GM21723 (cell line): ENCODE measurements around the gene ANKS1B.

Source experiments
- ATAC-seq: cut with Tn5 transposase; IDR thresholded peaks from one replicate; pipeline ENCODE4 v1.9.1; 2021; ENCODE audit warnings: mild to moderate bottlenecking, moderate library complexity; ENCODE audit not compliant: unreplicated experiment

Gene ANKS1B

GRCh38 chr12:98719515-98720504 is 1264.9 kb downstream of the ANKS1B start:
- ATAC-seq, result peak; percentile 71

- no peak for ATAC-seq
These were observed 1270.3 kb downstream of the ANKS1B start for GRCh38 chr12:98714426-98714825.

GRCh38 chr12:98709022-98709421 is 1275.7 kb downstream of the ANKS1B start:
- no peak for ATAC-seq

- ATAC-seq, result no peak
These were observed 1283.6 kb downstream of the ANKS1B start for GRCh38 chr12:98701166-98701565.

GRCh38 chr12:98699586-98699985 is 1285.2 kb downstream of the ANKS1B start:
- ATAC-seq, result no peak

- peak; percentile 94 for ATAC-seq
These were observed 1285.9 kb downstream of the ANKS1B start for GRCh38 chr12:98698603-98699463.

- no peak for ATAC-seq
These were observed 1287.5 kb downstream of the ANKS1B start for GRCh38 chr12:98697209-98697608.

- no peak for ATAC-seq
These were observed 1288.6 kb downstream of the ANKS1B start for GRCh38 chr12:98696036-98696646.

GRCh38 chr12:98691351-98691750 is 1293.4 kb downstream of the ANKS1B start:
- ATAC-seq, result no peak

- ATAC-seq, result no peak
These were observed 1298.1 kb downstream of the ANKS1B start for GRCh38 chr12:98686603-98687002.
